HepG2 (cell line): Measurements from ENCODE around the gene USP35. TPM values are rescaled to one million over a fixed set of nuclear protein-coding genes. Genes with fewer than 3 reads are reported as not detected.

Experiments
- ATAC-seq: fragments of 200-7000 bp; cut with Tn5 transposase; 3 replicates; pipeline ENCODE4 v1.9.1; 2020; ENCODE audit warnings: mild to moderate bottlenecking, moderate library complexity
- BruUV-seq: library from RNA; stranded (reverse); fragments of 400-500 nt; replicated peaks from 2 replicates; lab custom pipeline; 2021; lab: Mats Ljungman, UMichigan
- CTCF ChIA-PET: fragments of 300-600 bp; formaldehyde crosslinking; extraction: SDS; loops from one replicate; lab custom pipeline; 2021; ENCODE audit warnings: low total read pairs, inconsistent platforms, low intra/inter-chr PET ratio; lab: Yijun Ruan, JAX
- POLR2A ChIA-PET: fragments of 350-600 bp; sonication (Branson Sonifier 250); formaldehyde crosslinking; loops from one replicate; lab custom pipeline; 2020; ENCODE audit warnings: antibody characterized with exemption, inconsistent platforms; lab: Yijun Ruan, JAX
- DNase-seq: peaks from one replicate; pipeline ENCODE4 v3.0.0-alpha.2; 2015; ENCODE audit warnings: low spot score
- FAIRE-seq: peaks from 3 replicates; lab custom pipeline; 2011; peaks lifted over from hg19 to GRCh38; lab: Jason Lieb, UNC
- H2AFZ ChIP-seq: one replicate; pipeline ENCODE4 v1.6.1; 2011; ENCODE audit warnings: low read length, inconsistent platforms
- H3K27ac ChIP-seq: fragments of 300-600 bp; 3 replicates; pipeline ENCODE4 v1.8.0; 2011; ENCODE audit warnings: mixed run types, mild to moderate bottlenecking, mixed read lengths, low read length, inconsistent platforms; ENCODE audit not compliant: insufficient read depth; ENCODE audit errors: extremely low read length
- H3K27me3 ChIP-seq, 2 experiments: fragments of 200-600 bp in 1 of 2; 2 replicates in 1 of 2; 3 replicates in 1 of 2; pipeline versions ENCODE4 v1.6.0 to v1.8.0; 2011; ENCODE audit warnings: low read length in 2 of 2, mild to moderate bottlenecking in 2 of 2, moderate library complexity in 2 of 2, inconsistent platforms in 1 of 2; ENCODE audit not compliant: insufficient read depth in 2 of 2, control insufficient read depth in 1 of 2
- H3K36me3 ChIP-seq, 2 experiments: fragments of 200-600 bp in 1 of 2; replicated peaks in 1 of 2; 2 replicates in 1 of 2; 3 replicates in 1 of 2; pipeline versions ENCODE4 v1.5.1 to v1.8.0; 2011; ENCODE audit warnings: low read length in 2 of 2, inconsistent platforms in 1 of 2; ENCODE audit not compliant: insufficient read depth in 2 of 2, control insufficient read depth in 1 of 2
- H3K4me1 ChIP-seq: 2 replicates; pipeline ENCODE4 v1.5.1; 2012; ENCODE audit warnings: low read length, inconsistent platforms; ENCODE audit not compliant: insufficient read depth
- H3K4me2 ChIP-seq: 2 replicates; pipeline ENCODE4 v1.6.0; 2011; ENCODE audit warnings: low read depth, low read length, inconsistent platforms
- H3K4me3 ChIP-seq, 3 experiments: fragments of 200-600 bp in 1 of 3; sonication (generic), shearing (Covaris generic) in 1 of 3; replicated peaks in 1 of 3; 2 replicates each; pipeline ENCODE4 v1.5.1; 2011 to 2016; ENCODE audit warnings: low read length in 3 of 3, inconsistent platforms in 2 of 3, low read depth in 2 of 3, mild to moderate bottlenecking in 2 of 3, control low read depth in 1 of 3, mixed read lengths in 1 of 3; ENCODE audit not compliant: insufficient read depth in 1 of 3
- H3K79me2 ChIP-seq: one replicate; pipeline ENCODE4 v1.6.1; 2011; ENCODE audit warnings: low read length, inconsistent platforms; ENCODE audit not compliant: insufficient read depth
- H3K9ac ChIP-seq: 2 replicates; pipeline ENCODE4 v1.6.0; 2011; ENCODE audit warnings: mild to moderate bottlenecking, low read depth, low read length, inconsistent platforms; ENCODE audit not compliant: insufficient read depth
- H3K9me3 ChIP-seq: 2 replicates; pipeline ENCODE4 v1.5.1; 2012; ENCODE audit warnings: mild to moderate bottlenecking, low read length
- H4K20me1 ChIP-seq: 2 replicates; pipeline ENCODE4 v1.6.0; 2011; ENCODE audit warnings: inconsistent platforms, mild to moderate bottlenecking, low read length, moderate library complexity; ENCODE audit not compliant: insufficient read depth
- ATM ChIP-seq: fragments of 450-650 bp; IDR thresholded peaks from 2 replicates; pipeline ENCODE4 v1.7.1; 2017; ENCODE audit warnings: mild to moderate bottlenecking, borderline replicate concordance
- ATRX ChIP-seq: sonication (generic); formaldehyde crosslinking; IDR thresholded peaks from 2 replicates; pipeline ENCODE4 v1.4.0; 2020; ENCODE audit warnings: missing genetic modification reagents, borderline replicate concordance
- FOSL1 ChIP-seq: sonication (generic); formaldehyde crosslinking; IDR thresholded peaks from 2 replicates; pipeline ENCODE4 v1.9.0; 2021; ENCODE audit warnings: missing genetic modification reagents, borderline replicate concordance
- GATAD1 ChIP-seq: IDR thresholded peaks from 2 replicates; pipeline ENCODE4 v1.6.1; 2016; ENCODE audit warnings: missing genetic modification reagents, missing compliant biosample characterization
- HDAC2 ChIP-seq: sonication (generic); formaldehyde crosslinking; IDR thresholded peaks from 2 replicates; pipeline ENCODE4 v1.4.0; 2020; ENCODE audit warnings: missing genetic modification reagents
- HDAC6 ChIP-seq: fragments of 200-600 bp; sonication (generic); IDR thresholded peaks from 2 replicates; pipeline ENCODE4 v1.7.0; 2017; ENCODE audit warnings: mild to moderate bottlenecking, antibody characterized with exemption, low read length, low read depth
- HNRNPH1 ChIP-seq: fragments of 200-400 bp; formaldehyde crosslinking; optimal IDR thresholded peaks from 2 replicates; pipeline ENCODE3; 2017; ENCODE audit warnings: mild to moderate bottlenecking, low read depth, low read length
- KMT2A ChIP-seq: sonication (generic); formaldehyde crosslinking; IDR thresholded peaks from 2 replicates; pipeline ENCODE4 v1.4.0; 2020; ENCODE audit warnings: missing genetic modification reagents
- POGK ChIP-seq: sonication (generic); formaldehyde crosslinking; conservative IDR thresholded peaks from 2 replicates; pipeline ENCODE4 v1.8.0; 2022; ENCODE audit warnings: mild to moderate bottlenecking, moderate library complexity, missing genetic modification reagents
- POLR2A ChIP-seq, 2 experiments: IDR thresholded peaks; 2 replicates each; pipeline ENCODE4 v1.6.1; 2011; ENCODE audit warnings: low read depth in 2 of 2, low read length in 2 of 2, mild to moderate bottlenecking in 1 of 2, moderate library complexity in 1 of 2; ENCODE audit not compliant: insufficient read depth in 1 of 2
- REPIN1 ChIP-seq: sonication (generic); formaldehyde crosslinking; IDR thresholded peaks from 2 replicates; pipeline ENCODE4 v1.8.0; 2022; ENCODE audit warnings: missing genetic modification reagents, low read depth, mild to moderate bottlenecking, borderline replicate concordance
- SKIL ChIP-seq: sonication (generic); formaldehyde crosslinking; IDR thresholded peaks from 2 replicates; pipeline ENCODE4 v1.8.0; 2022; ENCODE audit warnings: missing genetic modification reagents, mild to moderate bottlenecking, moderate library complexity, borderline replicate concordance
- STAT5B ChIP-seq: sonication (generic); formaldehyde crosslinking; IDR thresholded peaks from 2 replicates; pipeline ENCODE4 v1.4.0; 2020; ENCODE audit warnings: missing genetic modification reagents
- TEAD3 ChIP-seq: optimal IDR thresholded peaks from 2 replicates; pipeline ENCODE3; 2016; ENCODE audit warnings: borderline replicate concordance
- ZKSCAN8 ChIP-seq: IDR thresholded peaks from 2 replicates; pipeline ENCODE4 v1.6.1; 2016; ENCODE audit warnings: borderline replicate concordance, missing genetic modification reagents, missing compliant biosample characterization
- ZNF256 ChIP-seq: sonication (generic); formaldehyde crosslinking; conservative IDR thresholded peaks from 2 replicates; pipeline ENCODE4 v1.4.0; 2020; ENCODE audit warnings: missing genetic modification reagents
- ZNF280D ChIP-seq: sonication (generic); formaldehyde crosslinking; IDR thresholded peaks from 2 replicates; pipeline ENCODE4 v1.5.1; 2020; ENCODE audit warnings: mild to moderate bottlenecking, missing genetic modification reagents
- ZNF296 ChIP-seq: sonication (generic); formaldehyde crosslinking; conservative IDR thresholded peaks from 2 replicates; pipeline ENCODE4 v1.5.0; 2020; ENCODE audit warnings: mild to moderate bottlenecking, missing genetic modification reagents
- ZNF468 ChIP-seq: sonication (generic); formaldehyde crosslinking; IDR thresholded peaks from 2 replicates; pipeline ENCODE4 v1.8.0; 2022; ENCODE audit warnings: mild to moderate bottlenecking, moderate library complexity, missing genetic modification reagents
- ZNF546 ChIP-seq: sonication (generic); formaldehyde crosslinking; conservative IDR thresholded peaks from 2 replicates; pipeline ENCODE4 v1.8.1; 2023; ENCODE audit warnings: mild to moderate bottlenecking, missing genetic modification reagents
- WGBS: methylation state at CpG from one replicate; pipeline ENCODE4 v1.1.6; 2017; ENCODE audit warnings: low lambda C conversion rate; 5-methylcytosine and 5-hydroxymethylcytosine counted together
- in situ Hi-C: cut with HindIII; loops from 2 replicates; pipeline ENCODE4 v1.10.0; 2017; ENCODE audit warnings: low pct_unique_long_range_greater_than_20kb; ENCODE audit not compliant: extremely low pct_ligation_motif_present
- intact Hi-C: fragments of 100-400 bp; cut with micrococcal nuclease; formaldehyde crosslinking; loops from one replicate; pipeline ENCODE4 v1.10.0; 2022; ENCODE audit not compliant: unreplicated experiment
- polyA plus RNA-seq, 8 experiments: library from polyadenylated mRNA; depleted of rRNA in 3 of 8; stranded (reverse) in 7 of 8; unstranded in 1 of 8; fragments of >200 nt; fragmentation: Illumina TruSeq in 4 of 8; extraction: Trizol in 4 of 8; gene quantifications; 2 replicates each; pipeline versions ENCODE4 v1.2.1 to v1.2.3, GENCODE V29; 2011 to 2016; ENCODE audit warnings: low read depth in 4 of 8, missing spikeins in 1 of 8, mixed read lengths in 1 of 8; ENCODE audit not compliant: insufficient read depth in 1 of 8
- total RNA-seq, 5 experiments: library from RNA; depleted of rRNA; stranded (reverse); fragments of >200 nt; fragmentation: Illumina TruSeq; extraction: Trizol; gene quantifications; 2 replicates each; pipeline ENCODE4 v1.2.3, GENCODE V29; 2016; ENCODE audit warnings: low read depth in 1 of 5

USP35 gene
- total and polyA plus RNA-seq, 2 of the 13 experiments (the other 11 are each of a cell fraction or from before 2014, with no cell fraction given), result 4.6 to 7.7 TPM

GRCh38 chr11:78200553-78200952 is 11.8 kb downstream of the USP35 start:
- H3K9ac ChIP-seq, result no peak overlapping the region
- FAIRE-seq (no peak), DNase-seq (no peak), ATAC-seq (no peak)
- H3K79me2 ChIP-seq, result no peaks in the 10 kb centered on the region
- CTCF ChIA-PET, result no interaction called here
- no peak overlapping the region for H3K4me2 ChIP-seq
- no TSS peak for BruUV-seq
- peaks cover 12 to 34% of the 10 kb centered on the region in 2 experiments; a peak in 4 of 5 replicates for H3K36me3 ChIP-seq
- in situ Hi-C loops, result no loop called here
- intact Hi-C loops, result no loop called here
- TF ChIP-seq KMT2A (CRISPR knock-in tag) (no peak), GATAD1 (CRISPR knock-in tag) (no peak), ATRX (CRISPR knock-in tag) (no peak), ZKSCAN8 (no peak), TEAD3 (CRISPR knock-in tag) (no peak), ZNF280D (no peak), ZNF256 (CRISPR knock-in tag) (no peak), HNRNPH1 (no peak), ZNF468 (CRISPR knock-in tag) (no peak), HDAC6 (no peak), STAT5B (CRISPR knock-in tag) (no peak), POGK (CRISPR knock-in tag) (no peak), ZNF546 (CRISPR knock-in tag) (no peak), POLR2A (IDR thresholded peaks at IDR 0.05; ENCODE audit: insufficient read depth in 1 of 2, low read depth in 2 of 2, low read length in 2 of 2) (no peak), ATM (no peak), ZNF296 (CRISPR knock-in tag) (no peak), HDAC2 (no peak), FOSL1 (CRISPR knock-in tag) (no peak), SKIL (CRISPR knock-in tag) (no peak), REPIN1 (no peak)
- POLR2A ChIA-PET, result no interaction called here
- no peak overlapping the region for H2AFZ ChIP-seq
- peaks cover 29% of the 10 kb centered on the region for H3K4me1 ChIP-seq
- no peak overlapping the region for H3K4me3 ChIP-seq
- no peaks in the 10 kb centered on the region for H3K27me3 ChIP-seq
- H4K20me1 ChIP-seq, result no peaks in the 10 kb centered on the region
- no peaks in the 10 kb centered on the region for H3K9me3 ChIP-seq
- no peak overlapping the region for H3K27ac ChIP-seq
- no CpG with 5 or more reads among the region's 13 CpGs for WGBS
